HepG2 (cell line): Measurements from ENCODE around the gene COL9A3. TPM values are rescaled to one million over a fixed set of nuclear protein-coding genes. Genes with fewer than 3 reads are reported as not detected.

Source experiments
- CREB1 ChIP-seq, 2 experiments: fragments of 450-650 bp in 1 of 2; IDR thresholded peaks; 2 replicates each; pipeline ENCODE4 v1.6.1; 2016 to 2017; ENCODE audit warnings: control low read depth in 1 of 2, mild to moderate bottlenecking in 1 of 2, missing compliant biosample characterization in 1 of 2, missing genetic modification characterization in 1 of 2
- FOXO1 ChIP-seq: sonication (generic); formaldehyde crosslinking; IDR thresholded peaks from 2 replicates; pipeline ENCODE4 v1.4.0; 2020; ENCODE audit warnings: missing genetic modification reagents
- MTF1 ChIP-seq: sonication (generic); formaldehyde crosslinking; IDR thresholded peaks from 2 replicates; pipeline ENCODE4 v1.5.0; 2020; ENCODE audit warnings: missing genetic modification reagents
- NPAS2 ChIP-seq: sonication (generic); formaldehyde crosslinking; IDR thresholded peaks from 2 replicates; pipeline ENCODE4 v1.8.0; 2022; ENCODE audit warnings: mild to moderate bottlenecking, missing genetic modification reagents, borderline replicate concordance
- SOX5 ChIP-seq: IDR thresholded peaks from 2 replicates; pipeline ENCODE4 v1.6.1; 2016; ENCODE audit warnings: borderline replicate concordance
- ZFX ChIP-seq: sonication (generic); formaldehyde crosslinking; IDR thresholded peaks from 2 replicates; pipeline ENCODE4 v1.4.0; 2020; ENCODE audit warnings: mild to moderate bottlenecking, low read depth, missing genetic modification reagents, moderate library complexity
- ZNF446 ChIP-seq: sonication (generic); formaldehyde crosslinking; IDR thresholded peaks from 2 replicates; pipeline ENCODE4 v1.5.0; 2020; ENCODE audit warnings: mild to moderate bottlenecking, missing genetic modification reagents
- ZNF768 ChIP-seq: sonication (generic); formaldehyde crosslinking; IDR thresholded peaks from 2 replicates; pipeline ENCODE4 v1.4.0; 2020; ENCODE audit warnings: missing genetic modification reagents
- polyA plus RNA-seq, 8 experiments: library from polyadenylated mRNA; depleted of rRNA in 3 of 8; stranded (reverse) in 7 of 8; unstranded in 1 of 8; fragments of >200 nt; fragmentation: Illumina TruSeq in 4 of 8; extraction: Trizol in 4 of 8; gene quantifications; 2 replicates each; pipeline versions ENCODE4 v1.2.1 to v1.2.3, GENCODE V29; 2011 to 2016; ENCODE audit warnings: low read depth in 4 of 8, missing spikeins in 1 of 8, mixed read lengths in 1 of 8; ENCODE audit not compliant: insufficient read depth in 1 of 8
- total RNA-seq, 5 experiments: library from RNA; depleted of rRNA; stranded (reverse); fragments of >200 nt; fragmentation: Illumina TruSeq; extraction: Trizol; gene quantifications; 2 replicates each; pipeline ENCODE4 v1.2.3, GENCODE V29; 2016; ENCODE audit warnings: low read depth in 1 of 5
- TF ChIP-seq, protein P1 (sequence below): sonication (generic); formaldehyde crosslinking; IDR thresholded peaks from 2 replicates; pipeline ENCODE4 v1.4.0; 2020; ENCODE audit warnings: mild to moderate bottlenecking, missing genetic modification reagents
- TF ChIP-seq, protein P2 (sequence below): sonication (generic); formaldehyde crosslinking; IDR thresholded peaks from one replicate; pipeline ENCODE4 v1.5.1; 2020; ENCODE audit warnings: mild to moderate bottlenecking, missing genetic modification reagents; ENCODE audit errors: not compliant biosample characterization
- TF ChIP-seq, protein P3 (sequence below): sonication (generic); formaldehyde crosslinking; IDR thresholded peaks from 2 replicates; pipeline ENCODE4 v1.5.0; 2020; ENCODE audit warnings: mild to moderate bottlenecking, missing genetic modification reagents, moderate library complexity

The COL9A3 gene
- total and polyA plus RNA-seq, 2 of the 13 experiments (the other 11 are each of a cell fraction or from before 2014, with no cell fraction given): 155 to 204 TPM

DNA sequence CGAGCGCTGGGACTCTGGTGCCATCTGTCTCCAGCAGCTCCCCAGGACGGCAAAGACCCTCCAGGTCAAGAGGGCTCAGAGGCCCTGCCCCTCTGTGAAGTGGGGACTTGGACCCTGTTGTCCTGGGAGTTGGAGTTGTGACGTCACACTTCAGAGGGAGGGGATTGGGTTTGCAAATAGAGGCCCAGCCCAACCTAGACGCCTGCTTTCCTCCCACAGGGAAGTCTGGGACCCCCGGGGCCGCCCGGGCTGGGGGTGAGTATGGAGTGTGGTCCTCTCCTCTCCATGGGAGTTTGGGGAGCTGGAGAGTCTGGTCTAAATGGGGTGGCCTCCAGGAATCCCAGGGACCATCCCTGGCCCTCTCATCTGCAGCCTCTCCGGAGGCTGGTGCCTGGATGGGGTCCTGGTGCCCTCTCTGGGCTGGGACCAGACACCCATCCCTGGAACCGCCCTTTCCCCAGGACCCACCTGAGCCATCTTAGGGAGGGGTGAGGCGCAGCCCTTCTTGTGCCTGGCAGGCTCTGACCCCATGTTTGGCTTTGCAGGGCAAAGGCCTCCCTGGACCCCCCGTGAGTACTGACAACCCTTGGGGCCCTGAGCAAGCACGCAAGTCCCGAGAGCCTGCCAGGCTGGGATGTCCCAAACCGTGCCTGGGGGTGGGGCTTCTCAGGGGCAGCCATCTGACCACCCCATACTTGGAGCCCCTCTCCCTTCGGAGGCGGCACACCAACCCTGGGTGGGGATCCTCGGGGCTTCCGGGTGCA is 4.3 kb downstream of the COL9A3 start (continued):
- TF ChIP-seq ZFX (CRISPR knock-in tag) (0 out of 2 replicates have a peak, but pooled peaks have one; percentile 6), ZNF446 (CRISPR knock-in tag) (peak; percentile 48; the same call in 1 of the 2 replicates), CREB1 (IDR thresholded peaks at IDR 0.05) (peak; percentile 98), CREB1 (CRISPR knock-in tag; IDR thresholded peaks at IDR 0.05) (no peak), NPAS2 (CRISPR knock-in tag) (no peak), SOX5 (CRISPR knock-in tag) (no peak), FOXO1 (CRISPR knock-in tag) (0 out of 2 replicates have a peak, but pooled peaks have one; percentile 3), MTF1 (CRISPR knock-in tag) (no peak), ZNF768 (CRISPR knock-in tag) (peak; percentile 87)
- TF ChIP-seq, protein P1, sequence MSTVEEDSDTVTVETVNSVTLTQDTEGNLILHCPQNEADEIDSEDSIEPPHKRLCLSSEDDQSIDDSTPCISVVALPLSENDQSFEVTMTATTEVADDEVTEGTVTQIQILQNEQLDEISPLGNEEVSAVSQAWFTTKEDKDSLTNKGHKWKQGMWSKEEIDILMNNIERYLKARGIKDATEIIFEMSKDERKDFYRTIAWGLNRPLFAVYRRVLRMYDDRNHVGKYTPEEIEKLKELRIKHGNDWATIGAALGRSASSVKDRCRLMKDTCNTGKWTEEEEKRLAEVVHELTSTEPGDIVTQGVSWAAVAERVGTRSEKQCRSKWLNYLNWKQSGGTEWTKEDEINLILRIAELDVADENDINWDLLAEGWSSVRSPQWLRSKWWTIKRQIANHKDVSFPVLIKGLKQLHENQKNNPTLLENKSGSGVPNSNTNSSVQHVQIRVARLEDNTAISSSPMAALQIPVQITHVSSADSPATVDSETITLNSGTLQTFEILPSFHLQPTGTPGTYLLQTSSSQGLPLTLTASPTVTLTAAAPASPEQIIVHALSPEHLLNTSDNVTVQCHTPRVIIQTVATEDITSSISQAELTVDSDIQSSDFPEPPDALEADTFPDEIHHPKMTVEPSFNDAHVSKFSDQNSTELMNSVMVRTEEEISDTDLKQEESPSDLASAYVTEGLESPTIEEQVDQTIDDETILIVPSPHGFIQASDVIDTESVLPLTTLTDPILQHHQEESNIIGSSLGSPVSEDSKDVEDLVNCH (CRISPR knock-in tag): no peak
- TF ChIP-seq, protein P2, sequence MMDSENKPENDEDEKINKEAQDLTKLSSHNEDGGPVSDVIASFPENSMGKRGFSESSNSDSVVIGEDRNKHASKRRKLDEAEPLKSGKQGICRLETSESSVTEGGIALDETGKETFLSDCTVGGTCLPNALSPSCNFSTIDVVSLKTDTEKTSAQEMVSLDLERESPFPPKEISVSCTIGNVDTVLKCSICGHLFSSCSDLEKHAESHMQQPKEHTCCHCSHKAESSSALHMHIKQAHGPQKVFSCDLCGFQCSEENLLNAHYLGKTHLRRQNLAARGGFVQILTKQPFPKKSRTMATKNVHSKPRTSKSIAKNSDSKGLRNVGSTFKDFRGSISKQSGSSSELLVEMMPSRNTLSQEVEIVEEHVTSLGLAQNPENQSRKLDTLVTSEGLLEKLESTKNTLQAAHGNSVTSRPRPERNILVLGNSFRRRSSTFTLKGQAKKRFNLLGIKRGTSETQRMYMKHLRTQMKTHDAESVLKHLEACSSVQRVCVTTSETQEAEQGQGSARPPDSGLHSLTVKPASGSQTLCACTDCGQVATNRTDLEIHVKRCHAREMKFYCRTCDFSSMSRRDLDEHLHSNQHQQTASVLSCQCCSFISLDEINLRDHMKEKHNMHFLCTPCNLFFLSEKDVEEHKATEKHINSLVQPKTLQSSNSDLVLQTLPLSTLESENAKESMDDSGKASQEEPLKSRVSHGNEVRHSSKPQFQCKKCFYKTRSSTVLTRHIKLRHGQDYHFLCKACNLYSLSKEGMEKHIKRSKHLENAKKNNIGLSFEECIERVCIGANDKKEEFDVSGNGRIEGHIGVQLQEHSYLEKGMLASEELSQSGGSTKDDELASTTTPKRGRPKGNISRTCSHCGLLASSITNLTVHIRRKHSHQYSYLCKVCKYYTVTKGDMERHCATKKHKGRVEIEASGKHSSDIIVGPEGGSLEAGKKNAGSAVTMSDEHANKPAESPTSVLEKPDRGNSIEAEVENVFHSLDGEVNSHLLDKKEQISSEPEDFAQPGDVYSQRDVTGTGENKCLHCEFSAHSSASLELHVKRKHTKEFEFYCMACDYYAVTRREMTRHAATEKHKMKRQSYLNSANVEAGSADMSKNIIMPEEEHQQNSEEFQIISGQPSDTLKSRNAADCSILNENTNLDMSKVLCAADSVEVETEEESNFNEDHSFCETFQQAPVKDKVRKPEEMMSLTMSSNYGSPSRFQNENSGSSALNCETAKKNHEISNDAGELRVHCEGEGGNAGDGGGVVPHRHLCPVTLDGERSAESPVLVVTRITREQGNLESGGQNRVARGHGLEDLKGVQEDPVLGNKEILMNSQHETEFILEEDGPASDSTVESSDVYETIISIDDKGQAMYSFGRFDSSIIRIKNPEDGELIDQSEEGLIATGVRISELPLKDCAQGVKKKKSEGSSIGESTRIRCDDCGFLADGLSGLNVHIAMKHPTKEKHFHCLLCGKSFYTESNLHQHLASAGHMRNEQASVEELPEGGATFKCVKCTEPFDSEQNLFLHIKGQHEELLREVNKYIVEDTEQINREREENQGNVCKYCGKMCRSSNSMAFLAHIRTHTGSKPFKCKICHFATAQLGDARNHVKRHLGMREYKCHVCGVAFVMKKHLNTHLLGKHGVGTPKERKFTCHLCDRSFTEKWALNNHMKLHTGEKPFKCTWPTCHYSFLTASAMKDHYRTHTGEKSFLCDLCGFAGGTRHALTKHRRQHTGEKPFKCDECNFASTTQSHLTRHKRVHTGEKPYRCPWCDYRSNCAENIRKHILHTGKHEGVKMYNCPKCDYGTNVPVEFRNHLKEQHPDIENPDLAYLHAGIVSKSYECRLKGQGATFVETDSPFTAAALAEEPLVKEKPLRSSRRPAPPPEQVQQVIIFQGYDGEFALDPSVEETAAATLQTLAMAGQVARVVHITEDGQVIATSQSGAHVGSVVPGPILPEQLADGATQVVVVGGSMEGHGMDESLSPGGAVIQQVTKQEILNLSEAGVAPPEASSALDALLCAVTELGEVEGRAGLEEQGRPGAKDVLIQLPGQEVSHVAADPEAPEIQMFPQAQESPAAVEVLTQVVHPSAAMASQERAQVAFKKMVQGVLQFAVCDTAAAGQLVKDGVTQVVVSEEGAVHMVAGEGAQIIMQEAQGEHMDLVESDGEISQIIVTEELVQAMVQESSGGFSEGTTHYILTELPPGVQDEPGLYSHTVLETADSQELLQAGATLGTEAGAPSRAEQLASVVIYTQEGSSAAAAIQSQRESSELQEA (CRISPR knock-in tag): no peak
- TF ChIP-seq, protein P3, sequence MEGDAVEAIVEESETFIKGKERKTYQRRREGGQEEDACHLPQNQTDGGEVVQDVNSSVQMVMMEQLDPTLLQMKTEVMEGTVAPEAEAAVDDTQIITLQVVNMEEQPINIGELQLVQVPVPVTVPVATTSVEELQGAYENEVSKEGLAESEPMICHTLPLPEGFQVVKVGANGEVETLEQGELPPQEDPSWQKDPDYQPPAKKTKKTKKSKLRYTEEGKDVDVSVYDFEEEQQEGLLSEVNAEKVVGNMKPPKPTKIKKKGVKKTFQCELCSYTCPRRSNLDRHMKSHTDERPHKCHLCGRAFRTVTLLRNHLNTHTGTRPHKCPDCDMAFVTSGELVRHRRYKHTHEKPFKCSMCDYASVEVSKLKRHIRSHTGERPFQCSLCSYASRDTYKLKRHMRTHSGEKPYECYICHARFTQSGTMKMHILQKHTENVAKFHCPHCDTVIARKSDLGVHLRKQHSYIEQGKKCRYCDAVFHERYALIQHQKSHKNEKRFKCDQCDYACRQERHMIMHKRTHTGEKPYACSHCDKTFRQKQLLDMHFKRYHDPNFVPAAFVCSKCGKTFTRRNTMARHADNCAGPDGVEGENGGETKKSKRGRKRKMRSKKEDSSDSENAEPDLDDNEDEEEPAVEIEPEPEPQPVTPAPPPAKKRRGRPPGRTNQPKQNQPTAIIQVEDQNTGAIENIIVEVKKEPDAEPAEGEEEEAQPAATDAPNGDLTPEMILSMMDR (CRISPR knock-in tag): 0 out of 2 replicates have a peak, but pooled peaks have one; percentile 5
